Measurements from ENCODE around the gene SOBP.

The SOBP gene

DNA sequence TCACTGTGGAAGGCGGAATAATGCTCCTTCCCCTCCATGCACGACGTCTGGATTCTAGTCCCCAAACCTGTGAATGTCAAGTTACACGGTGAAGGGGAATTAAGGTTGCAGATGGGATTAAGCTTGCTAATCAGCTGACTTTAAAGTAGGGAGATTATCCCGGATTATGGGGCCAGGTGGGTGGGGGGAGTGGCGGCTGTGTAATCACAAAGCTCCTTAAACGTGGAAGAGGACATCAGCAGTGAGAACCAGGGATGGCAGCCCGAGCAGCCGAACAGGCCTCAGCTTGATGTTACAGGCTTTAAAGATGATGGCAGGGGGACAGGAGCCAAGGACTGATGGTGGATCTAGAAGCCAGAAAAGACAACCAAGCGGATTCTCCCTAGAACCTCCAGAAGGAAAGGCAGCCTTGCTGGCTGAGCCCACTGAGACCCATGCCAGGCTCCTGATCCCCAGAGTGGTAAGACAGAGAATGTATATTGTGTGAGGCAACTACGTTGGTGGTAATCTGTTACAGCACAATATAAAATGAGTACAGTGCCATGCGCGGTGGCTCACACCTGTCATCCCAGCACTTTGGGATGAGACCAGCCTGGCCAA is 216.7 kb downstream of the SOBP start:
- DNase-seq (ENCODE audit: insufficient read length, low spot score) (no peak), FAIRE-seq (no peak)

DNA sequence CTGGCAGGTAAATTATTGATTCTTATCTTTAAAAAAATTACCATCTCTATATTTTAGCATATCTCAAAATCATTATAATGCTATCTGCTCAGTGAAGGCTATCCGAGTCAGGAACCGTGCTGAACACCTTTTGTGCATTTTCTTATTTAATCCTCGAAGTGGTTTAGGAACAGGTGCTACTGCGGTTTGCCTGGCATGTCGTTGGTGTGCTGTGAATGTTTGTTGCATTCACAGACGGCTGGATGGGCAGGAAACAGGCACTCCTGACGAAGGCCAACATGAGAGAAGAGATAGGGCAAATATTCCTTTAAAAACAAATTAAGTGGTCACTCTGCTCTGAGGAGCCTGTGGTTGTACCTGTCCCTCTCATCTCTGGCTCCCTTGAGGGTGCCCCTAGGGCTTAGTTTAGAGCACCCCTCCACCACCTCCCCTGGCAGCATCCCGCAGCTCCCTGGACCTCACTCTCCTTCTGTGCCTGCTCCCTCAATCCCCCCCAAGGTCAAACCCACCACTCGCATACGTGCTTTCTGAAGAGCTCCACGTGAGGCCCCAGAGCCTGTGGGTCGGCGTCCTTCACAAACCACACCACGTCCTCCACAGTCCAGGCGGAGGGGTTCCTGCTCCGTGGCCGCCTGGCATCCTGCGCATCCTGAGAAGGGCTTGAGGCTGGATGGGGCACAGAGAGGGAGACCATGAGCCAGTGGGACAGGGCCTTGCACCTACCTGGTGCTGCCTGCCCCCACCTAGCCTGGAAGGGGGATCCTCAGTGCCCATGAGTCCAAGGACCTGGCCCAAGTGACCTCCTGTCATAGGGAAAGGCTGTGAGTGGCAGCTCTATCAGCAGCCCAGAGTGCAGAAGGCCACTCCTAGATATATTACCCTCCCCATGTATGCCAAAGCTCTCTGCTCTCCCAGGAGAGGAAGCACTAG is 217.7 kb downstream of the SOBP start:
- FAIRE-seq = no peak
- no peak for DNase-seq (ENCODE audit: insufficient read length, low spot score)

DNA sequence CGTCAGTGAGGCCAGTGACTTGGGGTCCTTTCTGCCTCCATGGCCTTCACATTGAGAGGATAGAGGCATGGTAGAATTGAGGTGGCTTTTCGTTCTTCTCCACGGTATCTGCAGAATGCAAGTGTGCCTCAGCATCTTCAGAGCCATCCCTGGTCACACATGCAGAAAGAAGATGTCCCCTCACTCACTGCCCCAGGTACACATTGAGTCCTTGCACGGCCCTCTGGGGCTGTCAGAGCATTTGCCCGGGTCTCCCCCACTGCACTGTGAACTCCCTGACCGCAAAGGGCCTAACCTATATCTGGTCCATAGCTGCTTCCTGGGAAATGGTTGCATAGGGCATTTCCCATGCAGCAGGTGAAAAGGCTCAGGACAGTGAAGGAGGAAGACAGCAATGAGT is 218.5 kb downstream of the SOBP start:
- no peak for FAIRE-seq
- no peak for DNase-seq (ENCODE audit: insufficient read length, low spot score)

DNA sequence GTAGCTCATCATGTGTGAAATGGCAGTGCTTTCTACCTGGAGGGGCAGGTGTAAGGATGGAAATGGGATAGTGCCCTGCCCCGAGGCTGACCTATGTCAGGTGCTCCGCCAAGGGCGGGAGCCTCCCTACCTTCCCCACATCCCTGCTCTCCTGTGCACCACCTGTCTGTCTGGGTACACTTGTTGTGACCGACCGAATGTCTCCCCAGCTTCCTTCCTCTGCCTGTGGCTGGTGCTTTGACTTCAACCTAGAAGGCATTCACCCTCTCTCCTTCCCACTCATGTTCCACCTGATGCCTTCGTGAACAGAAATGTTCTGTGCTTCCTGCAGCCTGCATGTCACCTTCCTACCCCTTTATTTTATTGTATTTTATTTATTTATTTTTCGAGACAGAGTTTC is 219.4 kb downstream of the SOBP start:
- DNase-seq (ENCODE audit: insufficient read length, low spot score) (no peak), FAIRE-seq (no peak)

Measured in GM19239 (cell line).